Fibroblast of skin of scalp (primary cell): ENCODE data around the gene FBXO15.

Source experiments
- DNase-seq: peaks from one replicate; pipeline ENCODE4 v3.0.0-alpha.2; 2013

FBXO15 gene

GRCh38 chr18:74050807-74051206 lies 96.8 kb downstream of the FBXO15 start:
- DNase-seq: peak; percentile 2

GRCh38 chr18:74040459-74041332 lies 106.9 kb downstream of the FBXO15 start:
- DNase-seq: peak; percentile 1

- no peak for DNase-seq
These were observed 107.6 kb downstream of the FBXO15 start for GRCh38 chr18:74040008-74040407.

- DNase-seq: no peak
These were observed 118.5 kb downstream of the FBXO15 start for GRCh38 chr18:74029161-74029560.
